Measurements from ENCODE around the gene RCAN2.

DNA sequence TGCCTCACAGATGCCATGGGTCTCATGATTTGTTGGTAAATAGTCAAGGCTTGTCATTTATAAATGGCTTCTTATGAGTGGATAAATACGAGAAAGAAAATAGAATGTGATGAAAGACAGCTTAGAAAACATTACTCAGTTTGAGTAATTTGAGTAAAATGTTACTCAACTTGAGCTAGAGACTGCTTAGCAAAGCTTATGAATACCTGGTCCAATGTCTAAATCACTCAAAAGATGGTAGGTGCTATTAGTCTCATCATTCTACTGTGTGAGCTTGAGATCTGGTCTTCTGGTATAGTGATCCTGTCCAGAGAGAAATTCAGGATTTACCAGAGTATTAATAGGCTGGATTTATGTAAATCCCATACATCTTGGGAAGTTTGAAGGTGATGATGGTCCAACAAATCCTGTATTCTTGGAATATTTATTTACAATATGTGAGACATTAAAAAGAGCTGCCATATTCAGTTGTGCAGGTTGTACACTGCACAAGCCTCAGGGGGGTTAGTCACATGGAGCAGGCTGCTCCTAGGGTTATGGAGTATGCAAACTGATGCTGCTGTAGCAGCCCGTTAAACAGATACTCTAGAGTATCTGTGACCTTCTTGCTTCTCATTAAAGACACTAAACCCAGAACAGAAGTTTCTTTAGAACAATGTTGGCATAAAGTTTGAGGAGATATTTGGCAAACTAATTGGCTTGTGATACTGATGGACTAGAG is 112.9 kb downstream of the RCAN2 start:
- TF ChIP-seq, protein P1, sequence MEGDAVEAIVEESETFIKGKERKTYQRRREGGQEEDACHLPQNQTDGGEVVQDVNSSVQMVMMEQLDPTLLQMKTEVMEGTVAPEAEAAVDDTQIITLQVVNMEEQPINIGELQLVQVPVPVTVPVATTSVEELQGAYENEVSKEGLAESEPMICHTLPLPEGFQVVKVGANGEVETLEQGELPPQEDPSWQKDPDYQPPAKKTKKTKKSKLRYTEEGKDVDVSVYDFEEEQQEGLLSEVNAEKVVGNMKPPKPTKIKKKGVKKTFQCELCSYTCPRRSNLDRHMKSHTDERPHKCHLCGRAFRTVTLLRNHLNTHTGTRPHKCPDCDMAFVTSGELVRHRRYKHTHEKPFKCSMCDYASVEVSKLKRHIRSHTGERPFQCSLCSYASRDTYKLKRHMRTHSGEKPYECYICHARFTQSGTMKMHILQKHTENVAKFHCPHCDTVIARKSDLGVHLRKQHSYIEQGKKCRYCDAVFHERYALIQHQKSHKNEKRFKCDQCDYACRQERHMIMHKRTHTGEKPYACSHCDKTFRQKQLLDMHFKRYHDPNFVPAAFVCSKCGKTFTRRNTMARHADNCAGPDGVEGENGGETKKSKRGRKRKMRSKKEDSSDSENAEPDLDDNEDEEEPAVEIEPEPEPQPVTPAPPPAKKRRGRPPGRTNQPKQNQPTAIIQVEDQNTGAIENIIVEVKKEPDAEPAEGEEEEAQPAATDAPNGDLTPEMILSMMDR (IDR thresholded peaks at IDR 0.05; ENCODE audit: poor library complexity, severe bottlenecking), result no peak
- TF ChIP-seq, protein P2, sequence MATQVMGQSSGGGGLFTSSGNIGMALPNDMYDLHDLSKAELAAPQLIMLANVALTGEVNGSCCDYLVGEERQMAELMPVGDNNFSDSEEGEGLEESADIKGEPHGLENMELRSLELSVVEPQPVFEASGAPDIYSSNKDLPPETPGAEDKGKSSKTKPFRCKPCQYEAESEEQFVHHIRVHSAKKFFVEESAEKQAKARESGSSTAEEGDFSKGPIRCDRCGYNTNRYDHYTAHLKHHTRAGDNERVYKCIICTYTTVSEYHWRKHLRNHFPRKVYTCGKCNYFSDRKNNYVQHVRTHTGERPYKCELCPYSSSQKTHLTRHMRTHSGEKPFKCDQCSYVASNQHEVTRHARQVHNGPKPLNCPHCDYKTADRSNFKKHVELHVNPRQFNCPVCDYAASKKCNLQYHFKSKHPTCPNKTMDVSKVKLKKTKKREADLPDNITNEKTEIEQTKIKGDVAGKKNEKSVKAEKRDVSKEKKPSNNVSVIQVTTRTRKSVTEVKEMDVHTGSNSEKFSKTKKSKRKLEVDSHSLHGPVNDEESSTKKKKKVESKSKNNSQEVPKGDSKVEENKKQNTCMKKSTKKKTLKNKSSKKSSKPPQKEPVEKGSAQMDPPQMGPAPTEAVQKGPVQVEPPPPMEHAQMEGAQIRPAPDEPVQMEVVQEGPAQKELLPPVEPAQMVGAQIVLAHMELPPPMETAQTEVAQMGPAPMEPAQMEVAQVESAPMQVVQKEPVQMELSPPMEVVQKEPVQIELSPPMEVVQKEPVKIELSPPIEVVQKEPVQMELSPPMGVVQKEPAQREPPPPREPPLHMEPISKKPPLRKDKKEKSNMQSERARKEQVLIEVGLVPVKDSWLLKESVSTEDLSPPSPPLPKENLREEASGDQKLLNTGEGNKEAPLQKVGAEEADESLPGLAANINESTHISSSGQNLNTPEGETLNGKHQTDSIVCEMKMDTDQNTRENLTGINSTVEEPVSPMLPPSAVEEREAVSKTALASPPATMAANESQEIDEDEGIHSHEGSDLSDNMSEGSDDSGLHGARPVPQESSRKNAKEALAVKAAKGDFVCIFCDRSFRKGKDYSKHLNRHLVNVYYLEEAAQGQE (IDR thresholded peaks at IDR 0.05; ENCODE audit: borderline replicate concordance), result no peak
- TF ChIP-seq RAD21 (conservative IDR thresholded peaks at IDR 0.05) (no peak), EZH2 (IDR thresholded peaks at IDR 0.05; ENCODE audit: borderline replicate concordance, insufficient read depth, low read length, poor library complexity, severe bottlenecking) (no peak), EP300 (conservative IDR thresholded peaks at IDR 0.05; ENCODE audit: poor library complexity, severe bottlenecking) (no peak), POLR2AphosphoS5 (IDR thresholded peaks at IDR 0.05) (no peak)
